SK-N-MC (cell line): ENCODE results near the gene RDM1.

Source experiments
- DNase-seq: peaks from one replicate; pipeline ENCODE4 v3.0.0-alpha.2; 2011; ENCODE audit warnings: low read depth, low spot score
- H3K27ac ChIP-seq: fragments of 200-600 bp; sonication (generic); 2 replicates; pipeline ENCODE4 v1.5.1; 2016; ENCODE audit warnings: mixed run types
- H3K36me3 ChIP-seq: fragments of 200-600 bp; sonication (generic); 2 replicates; pipeline ENCODE4 v1.6.1; 2017; ENCODE audit warnings: antibody characterized with exemption, low read length, mixed read lengths; ENCODE audit not compliant: insufficient read depth
- H3K4me3 ChIP-seq: fragments of 200-600 bp; sonication (generic); 2 replicates; pipeline ENCODE4 v1.5.1; 2016
- H3K9ac ChIP-seq: fragments of 200-600 bp; sonication (generic); 2 replicates; pipeline ENCODE4 v1.8.0; 2017; ENCODE audit warnings: mixed run types, mixed read lengths; ENCODE audit not compliant: insufficient read length
- H3K9me3 ChIP-seq: fragments of 200-600 bp; sonication (generic); 2 replicates; pipeline ENCODE4 v1.6.1; 2017; ENCODE audit warnings: low read depth, mild to moderate bottlenecking, antibody characterized with exemption, low read length, moderate library complexity, mixed read lengths
- EZH2 ChIP-seq: fragments of 200-600 bp; sonication (generic); IDR thresholded peaks from one replicate; pipeline ENCODE4 v1.6.1; 2017; ENCODE audit warnings: antibody characterized with exemption
- FOXP2 ChIP-seq: optimal IDR thresholded peaks from 2 replicates; pipeline ENCODE3; 2011; ENCODE audit warnings: mild to moderate bottlenecking, moderate library complexity; ENCODE audit not compliant: insufficient read depth; ENCODE audit errors: extremely low read length, control extremely low read depth
- POLR2AphosphoS5 ChIP-seq: IDR thresholded peaks from 2 replicates; pipeline ENCODE4 v1.6.1; 2012; ENCODE audit warnings: mild to moderate bottlenecking, low read depth, low read length, borderline replicate concordance

The RDM1 gene

GRCh38 chr17:35930211-35931065, at the start of gene RDM1:
RDM1 (minus strand) TSS chr17:35930773; CDS start chr17:35930727, 46 bp downstream.
- Histone ChIP-seq H3K4me3 (peak within 1 kb of the TSS; percentile 81), H3K36me3 (no peaks in the 10 kb centered on the region), H3K27ac (peak within 1 kb of the TSS; percentile 47; the same call in 1 of the 2 replicates), H3K9ac (peak within 1 kb of the TSS; percentile 62), H3K9me3 (no peaks in the 10 kb centered on the region)
- peak; percentile 26 for DNase-seq
- TF ChIP-seq POLR2AphosphoS5: peak; percentile 78
- no peak for TF ChIP-seq FOXP2

- no peak for TF ChIP-seq POLR2AphosphoS5
- no peak for TF ChIP-seq FOXP2
- TF ChIP-seq EZH2: no peak
- no peak overlapping the region for H3K9ac ChIP-seq
- no peak overlapping the region for H3K27ac ChIP-seq
- no peaks in the 10 kb centered on the region for H3K9me3 ChIP-seq
- DNase-seq: no peak
- no peak overlapping the region for H3K4me3 ChIP-seq
- no peaks in the 10 kb centered on the region for H3K36me3 ChIP-seq
Measured at GRCh38 chr17:35978346-35978745, 47.8 kb upstream of the RDM1 start.

- H3K9ac ChIP-seq: no peak overlapping the region
- DNase-seq: no peak
- TF ChIP-seq EZH2 (no peak), POLR2AphosphoS5 (no peak), FOXP2 (no peak)
- H3K36me3 ChIP-seq: no peaks in the 10 kb centered on the region
- no peaks in the 10 kb centered on the region for H3K9me3 ChIP-seq
- H3K27ac ChIP-seq: no peak overlapping the region
- H3K4me3 ChIP-seq: no peak overlapping the region
Measured at GRCh38 chr17:35977509-35977908, 46.9 kb upstream of the RDM1 start.

- DNase-seq: no peak
- TF ChIP-seq POLR2AphosphoS5: no peak
Measured at GRCh38 chr17:35973333-35974260, 43.0 kb upstream of the RDM1 start.

GRCh38 chr17:35972945-35973332, 42.4 kb upstream of the RDM1 start:
- no peak for DNase-seq
- no peak overlapping the region for H3K4me3 ChIP-seq
- H3K9ac ChIP-seq: no peak overlapping the region
- no peak for TF ChIP-seq POLR2AphosphoS5
- no peak for TF ChIP-seq EZH2
- TF ChIP-seq FOXP2: no peak
- no peaks in the 10 kb centered on the region for H3K36me3 ChIP-seq
- H3K27ac ChIP-seq: no peak overlapping the region
- no peaks in the 10 kb centered on the region for H3K9me3 ChIP-seq

More at GRCh38 chr17:35973333-35974260, 43.0 kb upstream of the RDM1 start:
- no peaks in the 10 kb centered on the region for H3K9me3 ChIP-seq
- H3K27ac ChIP-seq: no peak overlapping the region
- H3K4me3 ChIP-seq: no peak overlapping the region
- no peak overlapping the region for H3K9ac ChIP-seq
- H3K36me3 ChIP-seq: no peaks in the 10 kb centered on the region

GRCh38 chr17:35972535-35972934, 42.0 kb upstream of the RDM1 start:
- Histone ChIP-seq H3K36me3 (no peaks in the 10 kb centered on the region), H3K9me3 (no peaks in the 10 kb centered on the region), H3K27ac (no peak overlapping the region), H3K9ac (no peak overlapping the region), H3K4me3 (no peak overlapping the region)
- TF ChIP-seq FOXP2: no peak
- TF ChIP-seq EZH2: no peak
- no peak for TF ChIP-seq POLR2AphosphoS5
- DNase-seq: no peak

- H3K9me3 ChIP-seq: no peaks in the 10 kb centered on the region
- no peak overlapping the region for H3K27ac ChIP-seq
- TF ChIP-seq FOXP2: no peak
- TF ChIP-seq EZH2: no peak
- TF ChIP-seq POLR2AphosphoS5: no peak
- no peaks in the 10 kb centered on the region for H3K36me3 ChIP-seq
- DNase-seq: no peak
- H3K9ac ChIP-seq: no peak overlapping the region
- H3K4me3 ChIP-seq: no peak overlapping the region
Measured at GRCh38 chr17:35972066-35972465, 41.5 kb upstream of the RDM1 start.

- no peak for TF ChIP-seq FOXP2
- TF ChIP-seq POLR2AphosphoS5: no peak
- TF ChIP-seq EZH2: no peak
- Histone ChIP-seq H3K27ac (no peak overlapping the region), H3K9ac (no peak overlapping the region), H3K36me3 (no peaks in the 10 kb centered on the region), H3K9me3 (no peaks in the 10 kb centered on the region), H3K4me3 (no peak overlapping the region)
- peak; percentile 65 for DNase-seq
Measured at GRCh38 chr17:35969558-35970380, 39.2 kb upstream of the RDM1 start.
